GM20431 (cell line): ENCODE data around the gene EPHB1.

Experiments
- in situ Hi-C: fragments of 300-500 bp; cut with MseI, MboI; formaldehyde crosslinking; loops from one replicate; pipeline ENCODE4 v1.15.0; 2020; ENCODE audit warnings: low sequenced_read_pairs; ENCODE audit not compliant: unreplicated experiment

EPHB1 gene

DNA sequence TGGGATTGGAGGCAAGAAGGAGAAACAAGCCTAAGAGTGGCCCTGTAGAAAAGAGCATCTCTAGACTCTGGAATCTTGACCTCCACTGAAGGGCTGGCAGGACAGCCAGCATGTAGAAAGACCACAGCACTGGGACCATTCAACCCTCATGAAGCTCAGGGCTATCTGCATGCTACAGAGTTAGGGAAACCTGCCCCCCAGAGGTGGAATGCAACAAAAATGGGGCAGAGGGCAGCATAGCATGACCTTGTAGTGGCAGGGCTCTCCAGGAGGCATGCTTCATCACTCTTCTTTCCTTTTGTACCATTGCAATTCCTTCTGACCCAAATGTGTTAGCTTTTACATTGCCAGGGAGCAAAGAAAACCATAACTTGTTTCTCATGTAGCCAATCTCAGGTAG is 445.4 kb downstream of the EPHB1 start:
- in situ Hi-C loops, result loop anchor here (25.0 kb wide), 1 partner anchor 453 kb away; the partner anchor contains the start of gene EPHB1

DNA sequence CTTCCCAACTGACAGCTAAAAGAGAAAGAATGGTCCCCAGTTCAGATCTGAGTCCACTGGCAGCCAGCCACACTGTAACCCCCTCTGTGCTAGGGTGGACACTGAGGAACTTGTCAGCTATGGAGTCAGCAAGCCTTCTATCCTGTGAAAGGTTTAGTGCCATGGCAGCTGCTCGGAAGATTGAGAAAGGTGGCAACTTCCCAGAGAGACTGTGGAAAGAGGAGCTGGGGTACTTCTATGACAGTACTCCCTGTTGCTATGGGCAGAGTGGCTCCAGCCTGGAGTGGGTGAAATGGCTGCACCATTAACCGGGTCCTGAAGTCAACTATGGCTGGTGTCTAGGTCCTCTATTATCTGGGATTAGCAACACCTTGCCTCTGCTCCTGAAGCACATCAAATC is 447.2 kb downstream of the EPHB1 start:
- in situ Hi-C loops, result loop anchor here (25.0 kb wide), 1 partner anchor 455 kb away; the partner anchor contains the start of gene EPHB1

DNA sequence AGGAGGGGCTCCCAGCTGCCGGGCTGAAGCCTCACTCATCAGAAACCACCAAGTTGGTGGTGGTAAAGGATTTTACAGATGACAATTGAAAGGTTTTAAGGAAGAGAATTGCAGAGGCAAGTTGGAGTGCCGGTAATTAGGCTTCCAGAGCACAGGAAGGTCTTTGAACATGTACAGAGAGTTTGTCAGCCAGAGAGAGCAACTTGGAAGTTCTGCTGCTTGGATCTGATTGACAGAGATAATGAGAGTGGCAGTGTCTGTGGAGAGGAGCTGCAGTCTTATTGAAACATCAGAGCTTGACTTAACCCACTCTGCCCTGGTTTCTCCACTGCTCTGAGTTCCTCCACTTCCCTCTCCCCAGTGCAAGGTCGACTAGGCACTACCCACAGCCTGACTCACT is 448.6 kb downstream of the EPHB1 start:
- in situ Hi-C loops, result loop anchor here (25.0 kb wide), 1 partner anchor 456 kb away; the partner anchor contains the start of gene EPHB1

DNA sequence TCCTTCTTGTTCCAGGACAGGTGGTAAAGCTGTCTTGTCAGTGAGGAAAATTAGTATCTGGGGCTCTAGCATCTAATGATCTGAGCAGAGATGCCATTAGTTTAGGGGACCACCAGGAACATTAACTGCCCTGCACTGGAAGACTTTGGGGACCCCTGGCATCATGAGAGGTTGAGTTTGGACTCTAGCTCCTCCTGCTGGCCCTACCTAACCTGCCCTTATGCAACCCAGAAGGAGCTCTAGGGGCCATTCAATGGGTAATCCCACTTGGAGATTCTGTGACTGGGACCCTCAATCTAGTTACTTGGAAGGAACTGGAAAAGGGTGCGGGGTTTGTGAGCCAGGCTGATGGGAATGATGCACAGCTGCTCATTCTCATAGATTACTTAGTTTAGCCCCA is 451.0 kb downstream of the EPHB1 start:
- in situ Hi-C loops, result loop anchor here (25.0 kb wide), 1 partner anchor 459 kb away; the partner anchor contains the start of gene EPHB1

DNA sequence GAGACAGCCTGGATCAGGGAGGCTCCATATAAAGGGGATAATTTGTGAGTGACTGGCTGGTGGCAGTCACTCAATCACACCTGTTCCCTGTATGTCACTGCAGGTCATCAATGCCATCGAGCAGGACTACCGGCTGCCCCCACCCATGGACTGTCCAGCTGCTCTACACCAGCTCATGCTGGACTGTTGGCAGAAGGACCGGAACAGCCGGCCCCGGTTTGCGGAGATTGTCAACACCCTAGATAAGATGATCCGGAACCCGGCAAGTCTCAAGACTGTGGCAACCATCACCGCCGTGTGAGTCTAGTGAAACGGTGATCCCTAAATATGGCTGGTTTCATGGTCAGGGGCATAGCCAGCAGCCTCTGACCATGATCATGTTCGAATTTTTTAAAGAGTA is 453.2 kb downstream of the EPHB1 start:
- in situ Hi-C loops, result loop anchor here (25.0 kb wide), 1 partner anchor 461 kb away; the partner anchor contains the start of gene EPHB1

DNA sequence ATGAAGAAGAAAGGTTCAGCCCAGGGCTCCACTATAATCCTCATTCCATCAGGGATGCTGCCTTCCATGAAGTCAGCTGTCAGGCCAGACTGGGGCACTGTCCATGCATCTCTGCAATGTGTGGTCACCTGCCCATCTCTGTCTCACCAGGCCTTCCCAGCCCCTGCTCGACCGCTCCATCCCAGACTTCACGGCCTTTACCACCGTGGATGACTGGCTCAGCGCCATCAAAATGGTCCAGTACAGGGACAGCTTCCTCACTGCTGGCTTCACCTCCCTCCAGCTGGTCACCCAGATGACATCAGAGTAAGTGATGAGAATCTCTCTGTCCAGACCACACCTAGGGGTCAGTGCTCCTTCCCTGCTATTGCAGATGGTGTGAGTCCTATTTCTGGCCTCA is 454.1 kb downstream of the EPHB1 start:
- in situ Hi-C loops, result loop anchor here (25.0 kb wide), 1 partner anchor 462 kb away; the partner anchor contains the start of gene EPHB1

DNA sequence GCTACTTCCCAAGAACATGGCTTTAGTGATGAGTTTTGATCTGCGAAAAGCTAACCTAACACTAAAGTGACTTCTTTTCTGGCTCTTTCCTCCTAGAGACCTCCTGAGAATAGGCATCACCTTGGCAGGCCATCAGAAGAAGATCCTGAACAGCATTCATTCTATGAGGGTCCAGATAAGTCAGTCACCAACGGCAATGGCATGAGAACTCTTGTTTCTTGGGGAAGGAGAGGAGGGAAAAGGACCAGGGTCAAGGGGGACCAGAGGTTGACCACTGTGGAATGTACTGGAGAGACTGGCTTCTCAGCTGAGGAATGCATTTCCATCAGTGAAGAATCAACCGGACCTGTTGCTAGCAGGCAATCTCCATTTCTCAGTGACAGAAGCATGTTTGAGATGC is 463.9 kb downstream of the EPHB1 start:
- in situ Hi-C loops, result no loop called here

DNA sequence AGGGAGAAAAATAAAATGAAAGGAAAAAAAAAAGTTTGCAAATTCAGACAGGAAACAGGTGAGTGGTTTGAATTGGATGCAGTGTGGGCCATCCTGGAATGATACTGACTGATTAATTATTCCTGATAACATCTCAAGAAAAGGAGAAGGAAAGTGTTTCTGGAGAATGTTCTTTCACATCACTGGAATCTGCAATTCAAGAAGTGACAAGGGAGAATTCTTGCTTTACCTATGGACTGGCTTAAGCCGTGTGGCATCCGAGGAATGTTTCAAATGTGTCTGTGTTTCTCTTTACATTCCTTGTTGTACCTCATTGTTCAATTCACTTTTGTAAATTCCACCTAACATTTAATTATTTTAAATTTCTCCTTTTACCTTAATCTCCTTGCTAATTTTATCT is 465.0 kb downstream of the EPHB1 start:
- in situ Hi-C loops, result no loop called here

DNA sequence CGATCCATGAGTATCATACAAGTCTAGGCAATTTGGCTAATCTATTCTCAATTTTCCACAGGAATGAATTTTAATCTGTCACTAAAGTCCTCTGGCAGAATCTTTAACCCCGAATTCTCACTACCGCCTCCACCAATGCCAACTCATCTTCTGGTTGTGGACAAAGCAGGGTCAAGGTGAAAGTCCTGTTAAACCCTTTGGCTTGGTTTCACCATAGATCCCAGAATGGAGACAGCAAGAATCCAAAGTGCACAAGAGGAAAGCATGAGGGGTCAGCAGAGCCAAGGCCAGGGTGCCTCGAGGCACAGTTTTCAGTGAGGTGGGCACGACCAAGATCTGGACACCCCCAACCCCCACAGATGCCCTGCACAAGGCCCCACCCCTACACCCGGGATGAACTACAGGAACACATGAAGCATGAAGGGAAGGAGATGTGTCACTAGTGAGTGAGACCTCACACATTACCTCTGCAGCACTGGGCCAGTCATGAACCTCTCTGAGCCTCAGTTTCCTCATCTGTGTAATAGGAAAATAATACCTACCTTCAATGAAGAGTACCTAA is 466.2 kb downstream of the EPHB1 start:
- in situ Hi-C loops, result no loop called here

DNA sequence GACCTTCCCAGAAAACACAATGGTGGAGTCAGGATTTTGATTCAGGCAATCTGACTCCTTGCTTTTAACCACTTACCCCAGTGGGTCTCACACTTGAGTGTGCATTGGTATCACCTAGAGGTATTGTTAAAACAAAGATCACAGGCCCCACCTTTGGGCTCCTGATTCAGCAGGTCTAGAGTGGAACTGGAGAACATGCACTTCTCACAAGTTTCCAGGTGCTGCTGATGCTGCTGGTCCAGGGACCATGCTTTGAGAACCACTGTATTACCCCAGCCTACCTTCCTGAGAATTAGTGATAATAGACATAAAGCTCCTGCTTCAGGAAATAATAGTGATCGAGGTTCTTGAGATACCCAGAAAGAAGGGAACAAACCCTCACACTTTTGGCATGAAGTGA is 466.9 kb downstream of the EPHB1 start:
- in situ Hi-C loops, result no loop called here

DNA sequence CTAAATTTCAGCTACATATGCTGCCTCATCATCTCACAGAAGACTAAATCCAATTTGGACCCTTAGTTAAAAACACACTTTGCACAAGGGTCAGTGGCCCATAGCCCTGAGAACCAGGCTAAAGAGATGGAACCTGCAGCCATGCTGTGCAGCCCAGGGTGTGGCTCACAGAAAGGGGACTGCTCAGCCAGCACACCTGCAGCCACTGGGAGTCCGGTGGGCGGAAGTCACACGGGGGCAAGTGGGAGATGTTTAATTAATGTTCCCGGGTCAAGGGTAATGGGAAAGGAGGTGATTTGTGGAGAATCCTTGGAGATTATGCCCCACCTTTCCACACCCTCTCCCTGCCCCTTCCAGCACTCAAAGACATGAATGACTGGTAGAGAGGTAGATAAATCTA is 467.4 kb downstream of the EPHB1 start:
- in situ Hi-C loops, result no loop called here

DNA sequence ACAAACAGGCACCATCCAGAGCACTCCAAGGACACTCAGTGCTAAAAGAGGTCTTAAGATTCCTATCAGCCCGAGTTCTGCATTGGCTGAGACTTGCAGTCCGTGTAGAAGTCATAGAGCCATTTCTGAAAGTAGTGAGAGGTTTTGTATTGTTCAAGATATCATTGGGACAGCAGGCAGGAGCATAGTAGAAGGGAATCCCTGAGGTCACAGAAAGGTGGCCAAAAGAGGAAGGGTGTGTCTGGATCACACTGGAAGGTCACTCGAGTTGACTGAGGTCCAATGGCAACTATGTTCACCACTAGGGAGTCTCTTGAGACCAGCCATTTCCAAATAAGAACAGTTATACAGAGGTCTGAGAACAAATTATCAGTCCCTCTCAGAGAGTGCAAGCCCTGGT is 468.3 kb downstream of the EPHB1 start:
- in situ Hi-C loops, result no loop called here

DNA sequence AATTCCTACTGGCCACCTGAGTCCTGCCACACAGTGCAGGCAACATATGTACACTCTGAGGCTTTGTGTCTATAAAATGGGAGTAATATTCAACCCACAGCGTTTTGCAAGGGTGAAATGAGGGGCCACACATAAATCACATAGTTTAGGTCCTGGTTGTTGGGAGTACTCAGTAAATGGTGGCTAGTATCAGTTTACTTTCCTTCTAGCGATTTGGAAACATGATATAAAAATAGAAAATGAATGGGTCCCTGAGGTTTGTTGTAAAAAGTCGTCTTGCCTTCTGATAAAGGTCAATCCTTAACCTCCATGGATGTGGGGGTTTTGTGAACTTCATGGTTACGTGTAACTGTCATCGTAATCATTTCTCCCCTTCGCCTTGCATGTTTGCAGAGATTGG is 472.4 kb downstream of the EPHB1 start:
- in situ Hi-C loops, result no loop called here

DNA sequence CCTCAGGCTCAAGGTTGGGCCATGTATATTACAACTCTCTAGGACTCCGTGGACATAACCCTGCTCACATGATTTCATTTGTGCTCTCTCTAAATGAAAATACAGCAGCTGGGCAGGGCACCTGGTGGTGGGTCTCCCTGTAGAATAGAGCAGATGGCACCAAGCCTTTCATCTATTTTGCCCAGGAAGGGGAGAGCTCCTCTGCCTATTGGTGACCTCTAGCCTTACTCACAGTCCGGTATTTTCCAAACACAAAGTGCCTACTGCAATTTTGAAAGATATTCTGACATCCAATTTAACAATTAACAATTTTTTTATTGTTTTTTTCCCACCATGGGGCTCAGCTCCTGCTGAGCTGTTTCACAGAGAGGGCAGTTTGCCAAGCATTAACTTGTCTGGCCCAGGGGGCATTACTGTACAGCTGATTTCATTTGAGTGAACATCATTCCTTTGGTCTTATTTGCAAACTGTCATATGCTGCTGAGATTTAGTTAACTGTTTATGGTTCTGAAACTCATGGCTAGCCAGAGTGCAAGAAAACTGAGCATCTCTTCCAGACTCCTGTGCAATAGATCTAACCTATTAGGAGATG is 474.0 kb downstream of the EPHB1 start:
- in situ Hi-C loops, result no loop called here

DNA sequence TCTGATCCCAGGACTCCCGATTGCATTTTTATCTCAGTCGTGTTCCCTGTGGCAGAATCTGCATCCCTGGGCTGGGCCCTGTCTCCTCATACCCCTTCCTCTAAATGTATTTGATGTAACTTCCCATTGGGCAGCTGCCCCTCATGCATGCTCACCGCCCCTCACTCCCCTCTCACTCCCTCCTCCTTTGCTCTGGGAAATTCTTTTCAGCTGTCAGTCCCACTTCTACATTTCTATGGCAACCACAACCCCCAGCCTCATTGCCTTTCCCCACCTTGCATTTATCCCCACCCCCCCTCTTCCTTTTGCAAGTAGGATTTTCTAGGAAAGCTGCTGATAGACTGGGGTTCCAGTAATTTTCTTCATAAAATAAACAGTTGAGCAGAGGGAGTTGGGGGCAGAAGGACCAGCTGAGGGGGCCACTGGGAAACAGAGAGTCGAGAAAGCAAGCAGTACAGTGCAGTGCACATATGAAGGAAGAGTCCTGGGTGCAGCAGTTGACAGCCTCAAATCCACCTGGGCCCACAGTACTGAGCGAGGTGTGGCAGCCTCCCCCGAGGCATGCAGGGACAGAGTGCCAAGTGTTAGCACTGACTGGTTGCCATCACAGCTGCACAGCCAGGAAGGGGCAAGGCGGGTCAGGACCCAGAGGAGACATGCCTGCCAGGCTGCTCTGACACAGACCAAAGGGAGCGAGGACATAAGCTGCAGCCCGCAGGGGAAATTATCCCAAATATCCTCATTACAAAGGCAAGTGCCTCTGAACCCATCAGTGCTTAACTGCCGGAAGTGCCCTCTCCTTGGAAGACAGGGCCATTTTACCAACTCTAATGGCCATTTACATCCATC is 476.3 kb downstream of the EPHB1 start:
- in situ Hi-C loops, result no loop called here

DNA sequence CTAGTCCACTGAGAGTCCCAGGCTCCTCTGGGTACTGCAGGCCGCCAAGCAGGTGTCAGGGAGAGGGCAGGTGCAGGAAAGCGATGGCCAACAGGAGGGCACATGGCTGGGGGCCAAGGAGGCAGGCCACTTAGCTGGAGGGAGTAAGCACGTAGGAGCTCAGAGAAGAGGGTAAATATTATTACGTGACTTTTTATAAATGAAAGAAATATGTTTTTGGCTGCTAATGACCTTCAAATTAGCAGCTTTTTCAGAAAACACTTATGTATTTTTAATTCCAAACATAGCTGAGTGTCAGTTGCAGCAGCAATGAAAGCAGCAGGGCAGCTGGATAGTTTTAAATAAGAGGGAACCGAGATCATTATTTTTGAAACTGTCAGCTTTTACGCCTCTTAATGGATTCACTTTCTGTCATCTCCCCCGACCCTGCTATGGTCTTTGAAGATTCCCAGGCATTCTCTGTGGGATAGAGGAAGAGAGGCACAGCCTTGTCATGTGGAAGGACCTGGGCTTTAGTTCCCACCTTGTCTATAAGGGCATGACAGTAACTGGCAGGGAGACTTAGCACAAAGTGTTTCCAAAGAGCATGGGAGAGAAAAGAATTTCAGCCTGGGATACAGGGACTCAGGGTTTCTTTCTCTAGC is 477.1 kb downstream of the EPHB1 start:
- in situ Hi-C loops, result no loop called here

DNA sequence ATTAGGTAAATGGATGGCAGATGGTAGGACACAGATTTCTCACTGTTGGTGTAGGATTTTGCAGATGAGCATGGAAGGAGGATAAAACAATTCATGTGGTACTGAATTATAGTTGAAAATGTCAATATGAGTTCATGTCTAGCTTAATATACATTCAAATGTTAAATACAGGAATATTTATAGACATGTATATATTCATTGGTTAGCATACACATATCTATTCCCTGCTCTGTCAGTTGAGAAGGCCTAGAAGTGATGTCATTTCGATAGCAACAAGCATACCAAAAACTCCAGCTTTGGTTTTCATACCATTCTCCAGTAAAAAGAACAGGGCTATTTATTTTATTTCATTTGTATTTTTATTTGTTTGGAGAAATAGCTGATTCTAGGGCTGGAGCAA is 497.1 kb downstream of the EPHB1 start:
- in situ Hi-C loops, result no loop called here

DNA sequence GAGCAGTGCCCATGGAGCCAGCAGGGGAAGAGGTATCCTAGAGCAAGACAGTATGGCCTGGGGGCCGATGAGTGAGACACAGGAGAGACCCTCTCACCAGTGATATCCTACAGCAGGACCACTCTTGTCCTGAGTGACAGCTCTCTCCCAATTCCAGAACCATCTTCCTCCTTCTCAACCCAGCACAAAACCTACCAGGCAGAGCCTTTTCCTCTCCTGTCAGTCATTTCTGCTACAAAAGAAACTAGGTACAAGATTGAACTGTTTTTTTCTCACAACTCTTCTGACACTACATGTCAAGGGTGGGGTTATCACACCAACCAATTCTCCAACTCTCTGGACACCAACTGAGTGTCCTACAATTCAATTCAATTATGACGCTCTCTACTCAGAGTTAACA is 506.6 kb downstream of the EPHB1 start:
- in situ Hi-C loops, result no loop called here

DNA sequence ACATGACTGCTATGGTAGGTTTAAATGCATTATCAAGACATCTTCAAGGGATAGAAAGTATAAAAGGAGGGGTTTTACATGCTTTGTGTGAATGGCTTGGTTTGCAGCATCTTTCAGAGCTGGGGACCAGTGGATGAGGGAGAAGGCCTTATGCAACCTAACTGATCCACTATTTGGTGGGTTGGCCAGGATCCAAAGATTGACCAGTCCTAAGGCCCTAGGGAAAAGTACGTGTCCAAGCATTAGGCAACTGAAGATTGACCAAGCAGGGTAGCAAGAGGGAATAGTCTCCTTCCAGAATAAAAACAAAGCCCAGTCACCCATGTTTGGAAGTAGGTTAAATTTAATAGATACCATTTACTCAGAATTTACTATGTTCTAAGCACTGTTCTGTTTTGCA is 509.3 kb downstream of the EPHB1 start:
- in situ Hi-C loops, result no loop called here
